ENCODE data around the gene PPIL1. TPM values are rescaled to one million over a fixed set of nuclear protein-coding genes. Genes with fewer than 3 reads are reported as not detected.

Gene PPIL1
- total RNA-seq, 4 donors from 2014 or later: 13.5 to 28.5 (median 24.0) TPM

DNA sequence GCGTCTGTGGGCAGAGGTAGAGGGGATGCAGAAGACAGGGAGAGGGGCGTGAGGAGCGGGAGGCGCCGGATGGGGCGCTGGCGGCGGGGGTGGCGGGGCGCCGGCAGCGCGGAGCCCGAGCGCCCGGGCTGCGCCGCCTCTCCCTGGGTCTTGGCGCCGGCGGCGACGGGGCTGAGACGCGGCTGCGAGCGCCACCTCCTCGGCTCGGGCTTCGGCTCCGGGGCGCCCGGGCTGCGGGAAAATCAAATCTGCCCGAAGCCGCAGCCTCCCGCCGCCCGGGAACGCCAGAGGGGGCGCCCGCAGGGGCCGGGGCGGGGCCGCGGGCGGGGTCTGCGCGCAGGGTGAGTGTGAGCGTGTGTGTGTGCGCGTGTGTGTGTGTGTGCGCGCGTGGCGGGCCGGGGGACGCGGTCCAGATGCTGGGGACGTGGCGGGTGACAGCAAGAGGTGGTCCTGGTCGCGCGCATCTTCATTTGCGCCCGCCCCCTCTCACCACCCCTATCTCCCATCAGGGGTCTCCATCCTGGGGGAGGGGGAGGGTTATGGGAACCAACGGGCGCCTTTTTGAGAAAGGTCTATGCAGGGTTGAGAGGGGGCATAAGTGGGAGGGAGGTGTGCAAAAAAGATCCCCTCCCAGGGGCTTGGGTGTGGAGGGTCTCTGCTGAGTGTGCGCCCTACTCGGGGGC is 34.7 kb downstream of the PPIL1 start:
- Histone ChIP-seq H3K4me1 (peaks cover 0 to 31% (median 18%) of the 10 kb centered on the region in 3 donors), H3K36me3 (no peaks in the 10 kb centered on the region), H3K27me3 (peaks cover 8% of the 10 kb centered on the region), H3K4me3 (peak overlapping the region; percentile 39 to 61), H3K9me3 (no peaks in the 10 kb centered on the region), H3K27ac (peak overlapping the region in 2 of 4 donors; percentile 35 to 50)
- TF ChIP-seq EP300 (IDR thresholded peaks at IDR 0.05) (no peak), CTCF (IDR thresholded peaks at IDR 0.05) (peak in 3 of 4 experiments; percentile 14 to 30 (median 29))
- 0% methylated on average over 2 to 5 of the region's 70 CpGs for WGBS, 2 donors (ENCODE audit: low coverage in 1 of 2)
- ATAC-seq: peak; percentile 57

- H3K27ac ChIP-seq: peak within 1 kb of the TSS in 2 of 4 donors; percentile 35 to 50
- no peak for ATAC-seq
- peaks cover 8% of the 10 kb centered on the region for H3K27me3 ChIP-seq
- H3K36me3 ChIP-seq: no peaks in the 10 kb centered on the region
- H3K4me3 ChIP-seq: peak within 1 kb of the TSS; percentile 39 to 61
- 18 to 30% methylated on average over 7 to 14 of the region's 57 CpGs for WGBS, 2 donors (ENCODE audit: low coverage in 1 of 2)
- no peaks in the 10 kb centered on the region for H3K9me3 ChIP-seq
- no peak for TF ChIP-seq POLR2AphosphoS5 (IDR thresholded peaks at IDR 0.05)
- no peak for TF ChIP-seq EP300 (IDR thresholded peaks at IDR 0.05)
- TF ChIP-seq CTCF (IDR thresholded peaks at IDR 0.05): no peak
- no peak for TF ChIP-seq POLR2A (IDR thresholded peaks at IDR 0.05)
- peaks cover 0 to 31% (median 18%) of the 10 kb centered on the region in 3 donors for H3K4me1 ChIP-seq
Observed at GRCh38 chr6:36838896-36839748, 35.5 kb downstream of the PPIL1 start, which contains the start of gene CPNE5. Gene CPNE5, minus strand, starts transcription at chr6:36839444. Its CDS starts 67 bp downstream, at chr6:36839377.

DNA sequence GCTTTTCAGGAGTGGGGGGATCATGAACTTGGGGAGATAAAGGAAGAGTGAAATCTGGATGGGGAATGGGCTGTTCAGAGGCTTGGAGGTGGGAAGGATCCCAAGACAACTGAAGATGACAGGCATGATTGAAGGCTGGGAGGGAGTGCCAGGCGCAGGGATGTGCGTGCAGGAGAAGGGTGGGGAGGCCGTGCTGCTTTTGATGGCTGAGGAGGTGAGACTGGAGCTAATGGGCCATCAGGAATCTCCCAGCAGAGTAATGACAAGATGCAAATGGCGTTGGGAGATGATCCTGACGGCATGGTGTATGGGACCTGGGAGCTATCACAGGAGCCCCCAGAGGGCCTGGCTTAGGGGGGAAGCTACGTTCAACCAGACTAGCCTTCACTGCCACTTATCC is 36.9 kb downstream of the PPIL1 start:
- peaks cover 8% of the 10 kb centered on the region for H3K27me3 ChIP-seq
- H3K9me3 ChIP-seq: no peaks in the 10 kb centered on the region
- no peak overlapping the region for H3K4me3 ChIP-seq
- 86 to 100% methylated on average over 3 to 4 of the region's 6 CpGs for WGBS, 2 donors (ENCODE audit: low coverage in 1 of 2)
- TF ChIP-seq POLR2A (IDR thresholded peaks at IDR 0.05): no peak
- no peak for TF ChIP-seq CTCF (IDR thresholded peaks at IDR 0.05)
- no peak for TF ChIP-seq EP300 (IDR thresholded peaks at IDR 0.05)
- TF ChIP-seq POLR2AphosphoS5 (IDR thresholded peaks at IDR 0.05): no peak
- ATAC-seq: no peak
- no peaks in the 10 kb centered on the region for H3K36me3 ChIP-seq
- H3K4me1 ChIP-seq: peaks cover 0 to 31% (median 18%) of the 10 kb centered on the region in 3 donors
- H3K27ac ChIP-seq: no peak overlapping the region

DNA sequence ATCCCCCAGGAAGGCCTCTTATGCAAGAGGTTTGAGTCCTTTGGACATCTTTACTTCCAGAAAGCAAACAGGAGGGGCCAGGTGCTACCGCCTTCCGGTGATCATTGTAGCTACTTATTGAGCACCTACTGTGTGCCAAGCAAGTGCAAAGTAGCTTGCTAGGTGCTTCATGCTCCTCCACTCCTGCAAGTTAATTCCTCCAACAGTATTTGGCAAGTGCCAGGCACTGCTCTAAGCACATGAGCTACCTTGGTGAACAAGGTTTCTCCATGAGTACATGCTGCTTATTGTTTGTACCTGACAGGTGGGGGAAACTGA is 37.6 kb downstream of the PPIL1 start:
- H3K36me3 ChIP-seq: no peaks in the 10 kb centered on the region
- 80% methylated on average over 2 of the region's 2 CpGs; no CpG with 5 or more reads in 1 of the 2 donors for WGBS, 2 donors (ENCODE audit: low coverage in 1 of 2)
- no peak overlapping the region for H3K4me3 ChIP-seq
- no peak for ATAC-seq
- H3K27ac ChIP-seq: no peak overlapping the region
- TF ChIP-seq POLR2AphosphoS5 (IDR thresholded peaks at IDR 0.05) (no peak), CTCF (IDR thresholded peaks at IDR 0.05) (no peak), EP300 (IDR thresholded peaks at IDR 0.05) (no peak), POLR2A (IDR thresholded peaks at IDR 0.05) (no peak)
- H3K4me1 ChIP-seq: peaks cover 0 to 31% (median 18%) of the 10 kb centered on the region in 3 donors
- peaks cover 8% of the 10 kb centered on the region for H3K27me3 ChIP-seq
- H3K9me3 ChIP-seq: no peaks in the 10 kb centered on the region
